Measurements from ENCODE around the gene PTGES2. TPM values are rescaled to one million over a fixed set of nuclear protein-coding genes. Genes with fewer than 3 reads are reported as not detected.
"Not testable (repeated sequence)": the region's sequence is repeated elsewhere in the genome, so short reads cannot be mapped to it uniquely, and the experiment has no call there.

The PTGES2 gene
- total RNA-seq, 4 donors from 2014 or later: 58.0 to 72.7 (median 60.5) TPM

DNA sequence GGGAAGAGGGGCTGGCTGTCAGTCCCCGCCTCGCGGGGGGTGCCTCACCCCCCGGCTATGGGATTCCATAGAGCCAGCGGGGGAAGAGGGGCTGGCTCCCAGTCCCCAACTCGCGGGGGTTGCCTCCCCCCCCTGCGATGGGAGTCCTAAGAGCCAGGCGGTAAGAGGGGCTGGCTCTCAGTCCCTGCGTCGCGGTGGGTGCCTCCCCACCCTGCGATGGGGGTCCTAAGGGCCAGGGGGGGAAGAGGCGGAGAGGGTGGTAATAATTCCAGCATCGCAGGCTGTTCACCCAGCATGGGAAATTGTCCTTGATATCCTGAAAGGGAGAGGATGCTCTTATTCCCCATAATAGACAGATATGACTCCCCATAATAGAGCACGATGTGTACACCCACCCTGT lies 12.1 kb upstream of the PTGES2 start:
- no peak for TF ChIP-seq POLR2AphosphoS5 (IDR thresholded peaks at IDR 0.05)
- TF ChIP-seq, protein P1, sequence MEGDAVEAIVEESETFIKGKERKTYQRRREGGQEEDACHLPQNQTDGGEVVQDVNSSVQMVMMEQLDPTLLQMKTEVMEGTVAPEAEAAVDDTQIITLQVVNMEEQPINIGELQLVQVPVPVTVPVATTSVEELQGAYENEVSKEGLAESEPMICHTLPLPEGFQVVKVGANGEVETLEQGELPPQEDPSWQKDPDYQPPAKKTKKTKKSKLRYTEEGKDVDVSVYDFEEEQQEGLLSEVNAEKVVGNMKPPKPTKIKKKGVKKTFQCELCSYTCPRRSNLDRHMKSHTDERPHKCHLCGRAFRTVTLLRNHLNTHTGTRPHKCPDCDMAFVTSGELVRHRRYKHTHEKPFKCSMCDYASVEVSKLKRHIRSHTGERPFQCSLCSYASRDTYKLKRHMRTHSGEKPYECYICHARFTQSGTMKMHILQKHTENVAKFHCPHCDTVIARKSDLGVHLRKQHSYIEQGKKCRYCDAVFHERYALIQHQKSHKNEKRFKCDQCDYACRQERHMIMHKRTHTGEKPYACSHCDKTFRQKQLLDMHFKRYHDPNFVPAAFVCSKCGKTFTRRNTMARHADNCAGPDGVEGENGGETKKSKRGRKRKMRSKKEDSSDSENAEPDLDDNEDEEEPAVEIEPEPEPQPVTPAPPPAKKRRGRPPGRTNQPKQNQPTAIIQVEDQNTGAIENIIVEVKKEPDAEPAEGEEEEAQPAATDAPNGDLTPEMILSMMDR (IDR thresholded peaks at IDR 0.05): no peak
- TF ChIP-seq POLR2A (IDR thresholded peaks at IDR 0.05; ENCODE audit: low read depth): no peak
- no peak for TF ChIP-seq EP300 (IDR thresholded peaks at IDR 0.05)
- no peaks in the 10 kb centered on the region for H3K9me3 ChIP-seq
- DNase-seq (ENCODE audit: extremely low spot score): no peak
- H3K36me3 ChIP-seq: no peaks in the 10 kb centered on the region
- no peaks in the 10 kb centered on the region for H3K4me1 ChIP-seq
- no peaks in the 10 kb centered on the region for H3K27me3 ChIP-seq
- H3K4me3 ChIP-seq: no peak overlapping the region
- intact Hi-C loops (cut with DNase I): no loop called here
- H3K27ac ChIP-seq (replicated peaks in 1 of 4): no peak overlapping the region
- 69% methylated on average over 2 of the region's 16 CpGs for WGBS

DNA sequence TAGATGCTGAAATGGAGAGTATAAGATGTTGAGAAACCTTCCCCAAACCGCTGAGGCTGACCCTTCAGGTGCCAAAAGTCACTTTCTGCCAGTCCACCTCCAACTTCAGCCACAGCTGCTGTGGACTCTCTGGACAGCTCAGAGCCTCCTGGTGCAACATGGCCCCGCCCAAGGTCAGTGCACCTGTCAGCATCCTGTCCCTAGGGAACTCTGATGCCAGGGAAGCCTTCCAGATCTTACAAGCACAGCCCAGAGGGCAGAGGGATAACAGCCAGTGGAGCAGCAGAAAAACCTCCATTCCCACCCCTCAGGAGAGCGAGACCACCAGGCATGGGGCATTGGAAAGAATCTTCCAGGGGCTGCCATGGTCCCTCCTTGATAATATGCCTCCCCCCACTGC lies 10.5 kb upstream of the PTGES2 start:
- Histone ChIP-seq H3K27me3 (no peaks in the 10 kb centered on the region), H3K27ac (replicated peaks in 1 of 4) (no peak overlapping the region), H3K9me3 (no peaks in the 10 kb centered on the region), H3K4me1 (no peaks in the 10 kb centered on the region), H3K4me3 (no peak overlapping the region), H3K36me3 (no peaks in the 10 kb centered on the region)
- no peak for DNase-seq (ENCODE audit: extremely low spot score)
- intact Hi-C loops (cut with DNase I): no loop called here
- TF ChIP-seq, protein P1 (IDR thresholded peaks at IDR 0.05): no peak
- TF ChIP-seq EP300 (IDR thresholded peaks at IDR 0.05): no peak
- TF ChIP-seq POLR2AphosphoS5 (IDR thresholded peaks at IDR 0.05): no peak
- no peak for TF ChIP-seq POLR2A (IDR thresholded peaks at IDR 0.05; ENCODE audit: low read depth)
- 100% methylated on average over 1 of the region's 3 CpGs for WGBS

DNA sequence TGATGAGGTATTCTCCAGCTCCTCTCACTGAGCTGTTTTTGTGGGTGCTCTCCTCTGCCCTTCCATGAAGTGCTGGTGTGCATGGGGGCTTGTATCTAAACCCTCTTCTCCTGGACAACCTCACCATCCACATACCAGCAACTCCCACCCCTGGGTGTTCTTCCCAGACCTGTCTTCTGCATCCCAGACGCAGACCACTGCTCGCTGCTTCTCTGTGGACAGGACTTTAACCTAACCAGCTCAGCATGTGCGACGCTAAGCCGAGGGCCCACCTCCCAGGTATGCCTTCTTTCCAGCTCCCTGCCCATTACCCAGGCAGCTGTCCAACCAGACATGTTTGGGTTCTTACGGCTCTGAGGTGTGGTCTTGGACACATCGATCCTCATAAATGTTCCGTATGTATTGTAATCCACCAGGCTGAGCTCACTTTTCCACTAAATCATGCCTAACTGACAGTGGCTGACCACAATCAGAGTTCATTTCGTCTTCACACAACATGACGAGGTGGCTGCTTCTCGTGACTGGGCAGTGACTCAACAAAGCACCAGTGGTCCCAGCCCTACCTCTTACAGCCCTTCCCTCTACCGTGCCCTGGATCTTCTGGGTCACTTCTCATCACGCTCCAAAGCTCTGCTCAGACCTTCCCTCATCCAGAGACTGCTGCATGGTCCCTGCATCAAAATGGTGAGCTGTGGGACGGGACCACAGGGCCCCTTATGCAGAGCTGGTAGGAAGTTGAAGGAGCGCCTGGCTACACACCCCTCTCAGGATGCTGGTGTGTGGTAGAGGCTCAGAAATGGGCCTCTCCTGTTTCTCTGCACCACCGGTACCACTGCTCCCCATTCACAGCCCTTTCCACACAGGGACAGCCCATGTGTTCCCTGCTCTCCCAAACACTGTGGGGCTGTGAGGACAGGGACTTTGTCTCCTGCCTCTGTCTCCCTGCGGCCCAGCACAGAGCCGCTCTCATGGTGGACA lies 9.6 kb upstream of the PTGES2 start:
- intact Hi-C loops (cut with DNase I): no loop called here
- DNase-seq (ENCODE audit: extremely low spot score): no peak
- TF ChIP-seq POLR2A (IDR thresholded peaks at IDR 0.05; ENCODE audit: low read depth): no peak
- TF ChIP-seq, protein P1 (IDR thresholded peaks at IDR 0.05): no peak
- no peak for TF ChIP-seq EP300 (IDR thresholded peaks at IDR 0.05)
- TF ChIP-seq POLR2AphosphoS5 (IDR thresholded peaks at IDR 0.05): no peak

DNA sequence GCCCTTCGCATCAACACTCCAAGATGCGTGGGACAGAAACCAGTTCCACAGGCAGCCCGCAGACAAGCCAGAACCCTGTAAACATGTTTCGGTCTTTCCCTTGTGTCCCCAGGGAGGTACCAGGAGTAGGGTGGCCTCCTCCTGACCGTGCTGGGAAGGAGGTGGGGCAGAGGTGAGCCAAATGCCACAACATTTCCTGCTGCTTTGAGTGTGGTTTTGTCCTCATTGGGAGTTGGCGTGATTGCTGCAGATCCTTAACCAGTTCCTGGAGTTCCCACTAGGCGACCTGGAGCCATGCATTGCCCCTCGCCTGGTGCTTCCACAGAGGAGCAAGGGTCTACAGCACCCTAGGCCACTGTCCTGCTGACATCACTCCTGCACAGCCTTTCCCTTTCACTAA lies 8.0 kb upstream of the PTGES2 start:
- H3K9me3 ChIP-seq; H3K4me1 ChIP-seq; intact Hi-C loops (cut with DNase I); H3K27ac ChIP-seq (replicated peaks in 1 of 4); H3K4me3 ChIP-seq; DNase-seq (ENCODE audit: extremely low spot score); H3K36me3 ChIP-seq: not testable (repeated sequence)
- WGBS: 75% methylated on average over 8 of the region's 8 CpGs
- H3K27me3 ChIP-seq: peaks cover 0 to 12% (median 0%) of the 10 kb centered on the region in 4 donors

More for the DNA sequence above, 9.6 kb upstream of the PTGES2 start:
- Histone ChIP-seq H3K27me3 (peaks cover 0 to 3% (median 0%) of the 10 kb centered on the region in 4 donors), H3K36me3 (no peaks in the 10 kb centered on the region), H3K27ac (replicated peaks in 1 of 4) (no peak overlapping the region), H3K4me1 (no peaks in the 10 kb centered on the region), H3K9me3 (no peaks in the 10 kb centered on the region), H3K4me3 (no peak overlapping the region)
- 92% methylated on average over 16 of the region's 18 CpGs for WGBS

DNA sequence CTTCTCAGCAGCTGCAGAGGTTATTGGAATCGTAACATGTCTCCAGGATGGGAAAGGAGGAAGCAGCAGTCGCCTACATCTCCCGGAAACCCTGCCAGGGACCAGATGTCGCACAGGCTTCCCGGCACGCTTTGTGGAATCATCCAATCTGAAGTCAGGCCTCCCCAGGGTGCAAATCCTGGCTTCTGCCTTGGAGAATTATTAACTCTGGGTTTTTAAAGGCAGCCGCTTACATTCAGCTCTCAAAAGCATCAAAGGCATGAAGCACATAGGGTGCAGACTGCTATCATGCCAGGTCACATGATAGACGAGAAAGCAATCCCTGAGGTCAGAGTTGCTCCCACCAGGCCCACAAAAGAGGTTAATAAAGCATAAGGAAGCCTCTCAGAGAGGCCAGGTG lies 4.6 kb upstream of the PTGES2 start:
- H3K9me3 ChIP-seq; H3K36me3 ChIP-seq; H3K4me3 ChIP-seq; intact Hi-C loops (cut with DNase I); H3K27ac ChIP-seq (replicated peaks in 1 of 4); DNase-seq (ENCODE audit: extremely low spot score): not testable (repeated sequence)
- WGBS: 26% methylated on average over 5 of the region's 8 CpGs
- H3K4me1 ChIP-seq: peaks cover 8 to 13% (median 12%) of the 10 kb centered on the region in 4 donors
- H3K27me3 ChIP-seq: peaks cover 0 to 12% (median 0%) of the 10 kb centered on the region in 4 donors

DNA sequence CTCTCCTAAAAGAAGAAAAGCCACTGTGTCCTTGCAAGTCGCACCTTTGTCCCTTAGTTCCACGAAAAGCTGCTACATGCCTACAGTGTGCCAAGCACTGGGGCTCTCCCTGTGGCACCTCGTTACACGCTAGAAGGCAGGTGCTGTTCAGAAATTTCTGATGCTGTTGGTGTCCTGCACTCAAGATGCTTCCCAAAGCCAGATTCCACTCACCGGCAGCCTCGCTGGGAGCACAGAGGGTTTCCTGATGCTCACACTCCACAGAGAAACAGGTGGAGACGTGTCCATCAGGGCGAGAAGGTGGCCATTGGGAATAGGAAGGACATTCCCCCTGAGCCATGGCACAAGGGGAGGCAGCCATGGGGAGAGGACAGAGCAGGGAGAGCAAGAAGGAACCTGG lies 3.8 kb upstream of the PTGES2 start:
- H3K9me3 ChIP-seq; DNase-seq (ENCODE audit: extremely low spot score); H3K36me3 ChIP-seq; H3K4me3 ChIP-seq; intact Hi-C loops (cut with DNase I); H3K27ac ChIP-seq (replicated peaks in 1 of 4): not testable (repeated sequence)
- Histone ChIP-seq H3K27me3 (peaks cover 0 to 12% (median 0%) of the 10 kb centered on the region in 4 donors), H3K4me1 (peaks cover 14 to 21% (median 19%) of the 10 kb centered on the region in 4 donors)
- 96% methylated on average over 4 of the region's 8 CpGs for WGBS

DNA sequence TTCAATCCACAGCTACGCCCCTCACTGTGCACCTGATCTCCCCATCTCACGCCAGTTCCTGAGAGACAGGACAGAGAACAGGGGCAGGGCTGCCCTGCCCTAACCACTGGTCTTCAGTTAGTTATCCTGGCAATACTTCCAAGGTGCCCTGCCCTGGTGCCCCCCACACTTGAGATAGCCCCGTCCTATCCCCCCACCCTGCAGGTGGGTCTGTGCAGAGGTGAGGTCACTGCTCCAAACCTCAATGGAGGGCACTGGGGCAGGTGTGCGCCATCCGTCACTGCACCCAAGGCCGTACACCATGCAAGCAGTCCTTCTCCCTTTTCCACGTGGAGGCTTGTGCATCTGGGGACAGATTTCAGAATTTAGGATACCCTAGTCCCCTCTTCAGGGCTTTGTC lies 3.1 kb upstream of the PTGES2 start:
- 45% methylated on average over 3 of the region's 7 CpGs for WGBS
- DNase-seq (ENCODE audit: extremely low spot score); intact Hi-C loops (cut with DNase I): not testable (repeated sequence)

More for the DNA sequence above, 3.1 kb upstream of the PTGES2 start:
- not testable (repeated sequence) for H3K9me3 ChIP-seq; H3K4me3 ChIP-seq; H3K36me3 ChIP-seq; H3K27ac ChIP-seq (replicated peaks in 1 of 4)
- H3K27me3 ChIP-seq: peaks cover 0 to 12% (median 0%) of the 10 kb centered on the region in 4 donors
- H3K4me1 ChIP-seq: peaks cover 20 to 28% (median 26%) of the 10 kb centered on the region in 4 donors
